ENCODE results near the gene KDM4C.
A peak's percentile ranks its signal among the peaks of the same experiment; 100 is the strongest.
"Not testable (repeated sequence)": the region's sequence is repeated elsewhere in the genome, so short reads cannot be mapped to it uniquely, and the experiment has no call there.

The KDM4C gene

GRCh38 chr9:6716766-6717165 is 41.0 kb upstream of the KDM4C start:
- no peak for TF ChIP-seq CTCF (IDR thresholded peaks at IDR 0.05; ENCODE audit: borderline replicate concordance, insufficient read depth, low read depth, low read length)
- no peak overlapping the region for H3K4me3 ChIP-seq (ENCODE audit: low read depth, low read length)

DNA sequence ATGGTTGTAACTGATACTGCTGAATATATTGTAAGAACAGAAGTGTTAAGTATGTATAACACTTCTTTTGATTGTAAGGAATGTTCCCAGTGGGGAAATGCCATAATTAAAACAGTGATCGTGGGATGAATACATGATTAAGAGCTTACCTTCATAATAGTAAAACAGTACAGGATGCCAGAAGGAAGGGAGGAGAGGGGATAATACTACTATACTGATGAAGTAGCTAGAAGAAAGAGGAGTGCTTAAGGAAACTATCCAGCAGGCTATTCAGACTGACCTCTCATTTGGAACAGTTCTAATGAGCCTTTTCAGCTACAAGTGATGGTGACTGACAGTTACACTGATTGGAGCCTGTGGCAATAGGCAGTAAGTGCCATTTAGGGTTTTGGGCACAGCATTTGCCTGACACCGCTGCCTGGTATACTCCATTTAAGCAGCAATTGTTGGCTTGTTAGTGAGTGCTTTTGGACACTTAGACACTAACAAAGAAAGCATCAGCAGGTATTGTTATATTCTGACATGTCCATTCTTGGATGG is 33.8 kb upstream of the KDM4C start:
- H3K4me3 ChIP-seq (ENCODE audit: low read depth, low read length) = no peak overlapping the region
- no peak for TF ChIP-seq CTCF (IDR thresholded peaks at IDR 0.05; ENCODE audit: borderline replicate concordance, insufficient read depth, low read depth, low read length)

GRCh38 chr9:6733257-6733656 is 24.5 kb upstream of the KDM4C start:
- H3K4me3 ChIP-seq (ENCODE audit: low read depth, low read length) = no peak overlapping the region
- no peak for TF ChIP-seq CTCF (IDR thresholded peaks at IDR 0.05; ENCODE audit: borderline replicate concordance, insufficient read depth, low read depth, low read length)

- no peak for TF ChIP-seq CTCF (IDR thresholded peaks at IDR 0.05; ENCODE audit: borderline replicate concordance, insufficient read depth, low read depth, low read length)
- H3K4me3 ChIP-seq (ENCODE audit: low read depth, low read length) = no peak overlapping the region
Measured at GRCh38 chr9:6733831-6734230, 23.9 kb upstream of the KDM4C start.

DNA sequence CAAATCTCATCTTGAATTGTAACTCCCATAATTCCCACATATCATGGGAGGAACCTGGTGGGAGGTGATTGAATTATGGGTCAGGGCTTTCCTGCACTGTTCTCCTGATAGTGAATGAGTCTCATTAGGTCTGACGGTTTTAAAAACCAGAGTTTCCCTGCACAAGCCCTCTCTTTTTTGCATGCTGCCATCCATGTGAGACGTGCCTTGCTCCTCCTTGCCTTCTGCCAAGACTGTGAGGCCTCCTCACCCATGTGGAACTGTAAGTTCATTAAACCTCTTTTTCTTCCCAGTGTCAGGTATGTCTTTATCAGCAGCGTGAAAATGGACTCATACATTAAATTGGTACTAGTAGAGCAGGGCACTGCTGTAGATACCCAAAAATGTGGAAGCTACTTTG is 22.4 kb upstream of the KDM4C start:
- no peak for TF ChIP-seq CTCF (IDR thresholded peaks at IDR 0.05; ENCODE audit: borderline replicate concordance, insufficient read depth, low read depth, low read length)
- no peak overlapping the region for H3K4me3 ChIP-seq (ENCODE audit: low read depth, low read length)

- no peak overlapping the region for H3K4me3 ChIP-seq (ENCODE audit: low read depth, low read length)
- 0 out of 2 replicates have a peak, but pooled peaks have one; percentile 3 for TF ChIP-seq CTCF (IDR thresholded peaks at IDR 0.05; ENCODE audit: borderline replicate concordance, insufficient read depth, low read depth, low read length)
Measured at GRCh38 chr9:6739218-6739617, 18.6 kb upstream of the KDM4C start.

DNA sequence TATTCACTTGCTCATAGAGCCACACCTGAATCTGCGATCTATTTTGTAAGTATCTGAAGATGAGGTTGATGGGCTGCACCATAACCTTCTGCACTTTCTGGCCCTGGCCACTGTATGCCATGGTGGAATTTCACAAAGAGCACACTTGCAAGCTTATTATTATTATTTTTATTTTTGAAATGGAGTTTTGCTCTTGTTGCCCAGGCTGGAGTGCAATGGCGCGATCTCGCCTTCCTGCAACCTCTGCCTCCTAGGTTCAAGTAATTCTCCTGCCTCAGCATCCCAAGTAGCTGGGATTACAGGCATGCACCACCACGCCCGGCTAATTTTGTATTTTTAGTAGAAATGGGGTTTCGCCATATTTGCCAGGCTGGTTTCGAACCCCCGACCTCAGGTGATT is 8.9 kb upstream of the KDM4C start:
- H3K4me3 ChIP-seq (ENCODE audit: low read depth, low read length) = not testable (repeated sequence)

DNA sequence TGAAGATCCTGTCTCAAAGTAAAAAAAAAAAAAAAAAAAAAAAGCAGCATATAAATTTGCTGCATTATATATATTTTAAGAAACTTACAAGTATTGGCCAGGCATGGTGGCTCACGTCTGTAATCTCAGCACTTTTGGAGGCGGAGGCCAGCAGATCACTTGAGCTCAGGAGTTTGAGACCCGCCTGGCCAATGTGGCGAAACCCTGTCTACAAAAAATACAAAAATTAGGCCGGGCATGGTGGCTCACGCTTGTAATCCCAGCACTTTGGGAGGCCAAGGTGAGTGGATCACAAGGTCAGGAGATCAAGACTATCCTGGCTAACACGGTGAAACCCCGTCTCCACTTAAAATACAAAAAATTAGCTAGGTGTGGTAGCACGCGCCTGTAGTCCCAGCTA is 2.9 kb upstream of the KDM4C start:
- H3K4me3 ChIP-seq (ENCODE audit: low read depth, low read length) = not testable (repeated sequence)
